Activated T-helper 1 cell treated with anti-CD3 and anti-CD28 coated beads, Interleukin-2, amount 50 U/mL, for 16 hours (primary cell): ENCODE measurements around the gene CPEB4.

ENCODE experiments used
- DNase-seq, 2 donors: peaks; one replicate each; pipeline ENCODE4 v3.0.0-alpha.2; 2020; ENCODE audit warnings: low read depth in 1 of 2, low spot score in 1 of 2

CPEB4 gene

DNA sequence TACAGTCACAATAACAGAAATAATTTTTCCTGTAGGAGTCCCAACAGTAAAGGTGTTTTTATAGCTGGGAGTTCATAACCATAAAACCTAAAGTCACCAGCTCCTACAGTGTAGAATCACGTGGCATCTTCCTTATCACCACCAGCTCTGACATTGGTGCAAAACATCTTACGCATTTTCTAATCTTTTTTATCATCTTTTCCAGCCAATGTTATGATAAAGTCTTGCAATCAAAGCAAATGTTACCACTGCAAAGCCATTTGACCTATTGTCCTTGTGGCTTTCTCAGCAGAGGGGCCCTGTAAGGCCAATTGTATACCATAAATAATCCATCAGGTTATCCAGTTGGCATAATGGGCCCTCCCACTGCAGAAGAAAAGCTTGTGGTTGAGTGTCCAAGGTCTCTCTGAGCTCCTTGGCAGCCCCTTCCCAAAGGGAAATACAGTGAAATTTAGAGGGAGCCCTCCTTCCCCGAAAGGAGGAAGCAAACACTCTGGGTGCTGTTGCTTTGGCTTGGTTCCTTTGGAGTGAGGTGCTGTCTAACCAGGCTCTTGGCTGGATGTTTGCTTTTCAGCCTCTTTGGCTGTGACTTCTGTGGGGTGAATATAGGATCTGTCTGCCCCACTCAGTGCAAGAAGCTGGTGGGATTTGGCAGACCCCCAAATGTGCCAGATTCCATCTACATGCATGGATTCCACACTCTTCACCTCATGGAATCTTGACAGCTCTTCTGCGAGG, 29.3 kb upstream of the CPEB4 start:
- DNase-seq, result no peak

DNA sequence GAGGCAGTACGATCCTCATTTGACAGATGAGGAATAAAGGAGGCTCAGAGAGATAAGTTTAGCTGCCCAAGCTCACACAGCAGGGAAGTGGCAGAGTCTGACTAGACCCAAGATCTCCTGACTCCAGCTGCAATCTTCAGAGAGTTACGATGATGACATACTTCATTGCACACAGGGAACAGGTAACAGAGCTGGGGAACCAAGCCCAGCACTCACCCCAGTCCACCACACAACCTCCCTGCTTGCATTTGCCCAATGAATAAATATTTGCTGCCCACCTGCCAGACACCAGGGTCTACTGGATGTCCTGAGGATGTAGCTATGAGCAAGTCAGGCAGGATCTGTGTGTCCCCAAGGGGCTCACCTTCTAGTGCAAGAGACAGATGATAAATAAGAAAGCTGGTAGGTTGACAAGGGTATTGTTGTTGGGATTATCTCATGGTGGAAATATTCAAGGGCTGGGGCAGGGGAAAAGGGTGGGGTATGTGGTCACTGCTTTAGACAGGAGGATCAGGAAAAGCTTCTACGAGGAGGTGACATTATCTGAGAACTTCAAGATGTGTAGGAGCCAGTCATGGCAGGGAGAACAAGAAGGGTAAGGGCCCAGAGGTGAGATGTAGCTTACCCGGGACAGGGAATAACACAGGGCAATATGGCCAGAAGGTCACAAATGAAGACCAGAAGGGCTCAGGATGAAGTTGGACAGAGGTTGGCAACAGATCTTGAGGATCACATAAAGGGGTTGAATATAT, 28.6 kb upstream of the CPEB4 start:
- DNase-seq, result no peak

DNA sequence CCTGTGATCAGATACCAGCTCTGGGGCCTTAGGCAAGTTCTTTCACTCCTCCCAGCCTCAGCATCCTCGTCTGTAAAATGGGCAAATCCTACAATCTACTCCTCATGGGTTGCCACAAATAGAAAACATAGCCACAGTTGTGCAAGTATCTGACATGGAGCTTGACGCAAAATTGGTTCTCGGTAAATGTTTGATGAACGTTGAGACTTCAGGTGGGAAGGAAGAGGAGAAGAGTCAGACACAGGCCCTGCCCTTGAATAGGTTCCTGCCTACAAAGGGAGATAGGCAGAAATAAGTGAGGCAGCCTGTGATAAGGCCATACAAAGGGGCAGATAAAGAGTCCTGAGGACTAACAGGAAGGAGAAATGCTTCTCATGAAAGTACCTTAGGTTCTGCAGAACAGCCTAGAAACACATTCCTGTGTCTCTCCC, 26.1 kb upstream of the CPEB4 start:
- no peak for DNase-seq

DNA sequence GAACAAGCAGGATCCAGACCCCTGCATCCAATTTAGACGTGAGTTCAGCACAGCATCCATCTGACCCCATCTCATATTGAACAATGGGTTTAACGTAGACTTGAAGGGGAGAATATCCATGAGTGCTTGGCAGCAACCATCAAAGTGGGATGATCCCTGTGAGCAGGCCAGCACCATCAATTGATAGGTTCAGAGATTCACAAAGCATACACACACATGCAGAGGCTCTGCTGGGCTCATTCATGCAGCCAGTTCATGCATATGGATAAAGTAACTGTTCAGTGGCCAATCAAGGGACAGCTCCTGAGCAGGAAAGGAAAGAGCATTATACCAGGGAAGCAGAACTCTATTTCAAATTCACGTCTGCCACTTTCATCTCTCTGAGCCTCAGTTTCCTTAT, 24.8 kb upstream of the CPEB4 start:
- no peak for DNase-seq

DNA sequence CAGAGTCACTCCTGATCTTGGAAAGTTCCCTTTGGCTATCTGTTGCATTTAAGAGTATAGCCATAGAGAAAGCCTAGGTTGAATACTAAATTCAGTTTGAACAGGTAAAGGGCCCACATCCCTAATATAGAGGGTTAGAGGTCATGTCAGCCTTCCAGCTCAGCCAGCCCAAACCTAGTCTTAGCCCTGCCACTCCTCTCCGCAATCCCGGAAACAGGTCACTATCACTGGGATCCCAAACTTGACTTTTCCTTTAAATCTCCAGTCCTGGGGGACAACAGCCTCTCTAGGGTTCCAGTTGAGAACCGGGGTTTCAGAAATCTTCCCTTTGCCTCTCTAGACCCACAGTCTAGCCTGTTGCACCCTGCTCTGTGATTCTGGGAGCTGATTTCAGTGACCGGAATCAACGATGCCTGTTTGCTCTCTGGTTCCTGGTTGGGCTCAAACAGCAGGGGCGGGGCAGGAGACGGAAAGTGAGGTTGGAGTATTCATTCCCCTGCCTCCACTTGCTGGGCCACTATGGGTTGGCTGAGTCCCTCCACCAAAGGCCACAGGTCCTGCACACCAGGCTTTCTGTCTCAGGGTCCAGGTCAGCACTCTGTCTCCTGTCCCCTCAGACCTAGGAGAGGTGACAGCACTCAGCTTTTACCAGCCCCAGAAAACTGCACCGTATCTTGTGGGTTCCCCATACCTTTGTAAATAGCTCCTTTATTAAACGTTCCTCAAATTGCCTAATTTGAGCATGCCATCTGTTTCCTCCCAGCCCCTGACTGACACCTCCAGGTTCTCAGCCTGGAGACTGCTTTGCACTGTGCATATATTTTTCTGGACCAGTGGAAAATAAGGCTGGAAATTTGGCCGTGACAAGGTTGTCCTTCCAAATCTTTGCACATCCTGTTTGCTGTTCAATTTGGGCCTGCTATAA, 23.8 kb upstream of the CPEB4 start:
- DNase-seq, result no peak

DNA sequence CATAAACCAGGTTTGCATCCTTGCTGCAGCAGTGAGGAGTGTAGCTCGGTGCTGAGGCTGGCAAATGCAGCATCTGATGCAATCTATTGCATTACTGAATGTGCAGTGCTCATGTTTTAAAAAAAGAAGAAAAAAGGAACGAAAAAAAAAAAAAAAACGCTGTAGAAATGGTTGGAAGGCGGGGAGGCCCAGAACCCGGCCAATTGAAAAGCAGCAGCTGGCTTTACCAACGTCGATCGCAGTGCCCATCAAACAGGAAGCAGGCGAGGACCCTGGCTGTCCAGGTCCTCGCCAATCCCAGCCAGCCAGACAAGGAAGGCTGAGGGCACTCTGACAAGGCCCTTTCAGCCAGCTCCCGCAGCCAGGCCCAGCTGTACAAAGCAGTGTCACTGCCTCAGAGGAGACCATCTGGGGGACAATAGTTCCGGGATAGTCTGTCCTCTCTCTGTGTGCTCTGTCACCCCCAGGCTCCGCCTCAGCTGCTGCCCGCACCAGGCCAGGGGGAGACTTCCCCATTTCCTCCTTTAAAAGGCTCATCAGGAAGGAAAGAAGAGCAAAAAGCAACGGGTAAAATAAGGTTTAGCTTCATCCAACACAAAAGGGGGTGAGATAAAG, 21.8 kb upstream of the CPEB4 start:
- DNase-seq, result no peak

DNA sequence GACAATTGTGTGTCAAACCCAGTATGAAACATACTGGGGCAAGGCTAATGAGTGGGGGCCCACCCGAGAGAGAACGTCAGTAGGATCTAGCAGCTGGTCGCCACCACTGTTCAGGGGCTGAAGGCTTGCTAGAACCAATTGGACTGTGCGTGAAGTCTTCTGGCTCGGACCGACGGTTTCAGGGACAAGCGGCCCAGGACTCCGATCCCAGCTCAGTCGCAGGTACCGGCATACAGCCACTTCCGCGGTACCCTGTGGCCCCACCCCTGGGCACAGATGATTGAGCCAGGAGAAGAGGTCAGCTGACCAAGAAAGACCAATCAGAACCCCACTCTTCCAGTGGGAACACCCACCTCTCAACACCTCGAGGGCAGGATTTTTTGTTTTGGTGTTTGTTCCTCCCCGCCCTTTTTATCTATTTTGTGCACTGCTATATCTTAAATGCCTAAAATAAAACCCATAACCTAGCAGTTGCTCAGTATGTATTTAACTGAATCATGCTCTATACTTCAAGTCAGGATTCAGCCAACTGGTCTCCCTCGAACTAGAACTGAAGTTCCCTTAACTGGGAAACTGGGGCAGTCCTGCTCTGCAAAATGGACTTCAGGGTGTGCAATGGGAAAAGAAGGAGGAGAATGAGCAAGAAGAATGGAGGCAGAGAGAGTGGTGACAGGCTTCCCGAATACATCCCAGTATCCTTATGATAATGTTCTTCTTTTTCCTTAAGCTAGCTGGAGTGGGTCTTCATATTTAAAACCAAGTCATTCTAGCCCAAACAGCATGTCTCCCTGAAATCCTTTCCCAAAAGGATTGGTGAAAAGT, 21.1 kb upstream of the CPEB4 start:
- DNase-seq, result no peak

DNA sequence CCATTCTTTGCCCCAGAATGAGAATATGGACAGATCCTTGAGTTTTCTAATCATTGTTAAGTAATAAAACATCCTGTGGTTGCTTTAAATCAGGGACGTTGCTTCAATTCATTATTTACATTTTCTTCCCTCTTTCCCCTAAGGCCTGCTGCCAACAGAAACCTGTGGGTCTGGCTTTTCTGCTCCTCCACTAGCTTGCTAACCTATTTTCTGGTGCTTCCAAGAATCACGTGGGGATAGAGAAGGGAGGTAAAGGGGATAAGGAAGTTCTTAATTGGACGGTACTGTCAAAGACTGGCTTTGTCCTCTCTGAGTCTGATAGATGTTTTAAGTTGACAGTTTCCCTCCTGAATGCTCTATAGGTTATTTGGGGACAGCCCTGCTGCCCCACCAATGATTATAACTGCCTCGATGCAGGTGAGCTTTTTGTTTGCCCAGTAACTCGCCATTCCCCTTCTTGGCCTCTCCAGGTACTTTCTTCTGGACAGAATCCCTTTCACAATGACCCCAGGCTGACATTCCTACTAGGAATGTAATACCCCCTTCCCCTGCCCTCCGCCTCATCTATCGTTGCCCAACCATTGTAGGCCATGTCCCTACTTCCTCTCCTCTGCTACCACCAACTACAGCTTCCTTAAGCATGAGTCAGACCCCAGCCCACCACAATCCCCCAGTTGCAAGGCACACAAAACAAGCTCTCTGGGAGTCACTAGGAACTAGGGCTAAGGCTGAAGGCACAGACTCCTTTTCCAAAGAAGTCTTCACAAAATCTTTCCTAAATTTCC, 19.9 kb upstream of the CPEB4 start:
- no peak for DNase-seq

DNA sequence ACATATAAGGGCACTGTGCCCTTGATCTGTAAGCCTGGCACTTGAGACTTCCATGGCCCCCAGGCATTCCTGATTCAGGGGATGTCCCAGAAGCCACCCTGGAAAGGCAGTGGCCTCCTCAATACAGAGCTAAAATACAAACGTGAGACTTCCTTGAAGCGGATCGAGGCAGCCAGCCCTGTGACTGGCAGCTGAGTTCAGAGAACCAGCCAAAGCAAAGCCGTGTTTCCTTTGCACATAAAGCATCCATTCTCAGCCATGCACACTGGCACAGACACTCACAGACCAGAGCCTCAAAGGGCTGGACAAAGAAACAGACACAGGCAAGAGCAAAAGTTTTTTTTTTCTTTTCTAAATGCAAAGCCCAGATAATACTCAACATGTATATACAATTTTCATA, 18.8 kb upstream of the CPEB4 start:
- no peak for DNase-seq

DNA sequence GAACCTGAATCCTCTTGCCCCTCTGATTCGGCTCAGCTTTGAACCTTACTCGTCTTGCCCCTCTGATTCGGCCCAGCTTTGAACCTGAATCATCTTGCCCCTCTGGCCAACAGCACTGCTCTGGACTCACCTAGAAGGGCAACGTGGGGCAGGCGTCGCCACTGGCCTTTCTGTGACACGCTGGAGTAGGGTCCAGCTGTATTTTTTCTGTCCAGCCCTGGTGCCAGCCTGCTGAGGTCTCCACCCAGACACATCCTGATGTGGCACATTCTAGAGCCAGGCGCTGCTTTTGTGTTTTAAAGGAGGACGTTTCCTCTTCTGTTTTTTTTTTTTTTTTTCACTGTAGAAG, 15.2 kb upstream of the CPEB4 start:
- no peak for DNase-seq

DNA sequence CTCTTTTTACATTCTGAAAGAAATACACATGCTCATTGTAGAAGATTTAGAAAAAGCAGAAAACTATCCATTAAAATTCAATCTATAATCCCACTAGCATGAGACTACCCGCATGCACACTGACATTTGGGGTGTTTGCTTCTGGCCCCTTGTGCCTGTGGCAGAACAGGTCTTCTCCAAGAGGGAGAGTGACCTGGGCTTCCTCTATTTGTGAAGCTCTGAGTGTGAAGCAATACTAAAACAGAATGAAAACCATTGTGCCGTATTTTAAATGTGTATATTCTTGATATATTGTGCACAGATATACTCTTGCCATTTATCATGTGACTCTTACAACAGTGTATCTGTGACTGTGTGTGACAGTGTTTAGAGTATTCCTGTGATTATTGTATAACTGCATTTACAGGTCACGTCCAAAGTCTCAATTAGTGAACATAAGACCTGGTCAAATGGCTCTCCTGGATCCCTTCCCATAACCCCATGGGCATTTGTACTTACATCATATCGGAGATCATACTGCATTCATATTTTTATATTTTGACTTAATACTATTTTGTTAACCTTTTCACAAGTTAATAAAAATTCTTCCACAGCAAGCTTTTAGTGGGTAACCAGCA, 14.7 kb upstream of the CPEB4 start:
- DNase-seq, result no peak

DNA sequence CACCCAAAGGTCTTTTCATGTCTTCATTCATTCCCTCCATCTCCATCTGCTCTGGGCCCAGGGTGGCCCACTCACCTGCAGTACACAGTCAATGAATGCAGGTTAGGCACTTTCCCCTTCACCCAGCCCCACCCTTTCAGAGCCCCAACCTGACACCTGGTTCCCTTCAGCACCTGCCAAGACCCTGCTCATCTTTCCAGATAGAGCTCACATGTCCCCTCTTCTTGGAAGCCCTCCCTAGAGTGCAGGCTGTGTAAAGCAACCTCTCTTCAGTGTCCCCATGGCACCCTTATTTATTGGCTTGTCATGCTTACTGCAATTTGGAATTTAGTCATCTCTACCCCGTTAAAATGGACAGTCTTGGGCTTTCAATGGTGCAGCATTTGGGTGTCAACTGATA, 13.0 kb upstream of the CPEB4 start:
- DNase-seq, result no peak

DNA sequence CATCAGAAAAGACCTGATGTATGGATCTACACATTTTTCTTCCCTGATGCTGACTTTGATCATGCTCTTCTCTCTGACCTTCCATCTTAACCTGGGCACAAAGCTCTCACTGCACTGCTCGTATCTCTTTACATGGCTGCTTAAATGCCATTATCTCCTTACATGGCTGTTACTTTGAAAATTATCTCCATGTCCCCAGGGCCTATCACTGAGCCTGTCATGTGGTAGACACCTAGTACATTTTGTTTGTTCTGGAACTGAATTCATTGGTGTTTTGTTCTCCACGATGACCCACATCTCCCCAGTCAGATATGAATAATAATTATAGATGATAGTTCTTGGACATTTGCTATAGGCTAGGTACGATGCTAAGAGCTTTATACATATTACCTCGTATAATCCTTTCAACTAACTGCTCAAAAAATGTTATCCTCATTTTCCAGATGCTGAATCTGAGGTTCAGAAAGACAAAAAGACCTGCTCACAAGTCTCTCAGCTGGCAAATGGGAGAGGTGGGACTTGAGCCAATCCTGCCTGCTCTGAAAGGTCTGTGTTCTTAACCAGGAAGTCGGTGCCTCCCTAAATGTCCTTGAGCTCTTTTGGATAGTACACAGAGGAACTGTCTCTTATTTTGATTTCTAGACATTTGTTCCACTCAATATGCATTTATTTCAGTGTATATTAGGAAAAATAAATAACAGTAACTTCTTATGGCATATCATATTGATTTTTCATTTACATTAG, 9.8 kb upstream of the CPEB4 start:
- no peak for DNase-seq

DNA sequence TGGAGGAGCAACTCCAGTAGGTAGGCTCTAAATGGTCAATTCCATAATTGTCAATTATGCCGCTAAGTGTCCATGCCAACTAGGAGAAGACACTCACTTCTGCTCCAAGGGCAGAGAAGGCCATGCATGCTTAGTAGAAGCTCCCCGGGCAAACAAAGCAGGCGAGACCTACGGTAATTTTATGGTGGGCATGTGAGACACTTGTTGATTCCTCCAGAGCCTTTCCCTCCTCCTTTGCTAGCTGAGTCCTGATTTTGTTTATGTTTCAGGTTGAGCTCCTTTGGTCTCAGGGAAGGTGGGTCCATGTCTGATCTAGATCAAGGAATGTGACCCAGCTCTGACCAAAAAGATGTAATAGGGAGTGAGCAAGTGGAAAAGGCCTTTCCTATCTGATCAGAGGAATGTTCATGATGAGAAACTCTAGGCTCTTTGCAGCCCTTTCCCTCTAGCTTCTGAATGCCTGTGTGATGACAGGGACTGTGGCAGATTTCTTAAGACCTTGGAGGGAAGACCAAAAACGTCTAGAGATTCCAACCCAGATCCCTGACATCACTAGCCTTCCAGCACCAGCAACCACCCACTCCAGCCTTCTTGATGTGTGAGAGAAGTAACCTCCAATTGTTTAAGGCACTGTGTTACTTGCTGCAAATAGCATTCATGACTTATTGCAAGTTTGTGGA, 7.7 kb upstream of the CPEB4 start:
- no peak for DNase-seq

DNA sequence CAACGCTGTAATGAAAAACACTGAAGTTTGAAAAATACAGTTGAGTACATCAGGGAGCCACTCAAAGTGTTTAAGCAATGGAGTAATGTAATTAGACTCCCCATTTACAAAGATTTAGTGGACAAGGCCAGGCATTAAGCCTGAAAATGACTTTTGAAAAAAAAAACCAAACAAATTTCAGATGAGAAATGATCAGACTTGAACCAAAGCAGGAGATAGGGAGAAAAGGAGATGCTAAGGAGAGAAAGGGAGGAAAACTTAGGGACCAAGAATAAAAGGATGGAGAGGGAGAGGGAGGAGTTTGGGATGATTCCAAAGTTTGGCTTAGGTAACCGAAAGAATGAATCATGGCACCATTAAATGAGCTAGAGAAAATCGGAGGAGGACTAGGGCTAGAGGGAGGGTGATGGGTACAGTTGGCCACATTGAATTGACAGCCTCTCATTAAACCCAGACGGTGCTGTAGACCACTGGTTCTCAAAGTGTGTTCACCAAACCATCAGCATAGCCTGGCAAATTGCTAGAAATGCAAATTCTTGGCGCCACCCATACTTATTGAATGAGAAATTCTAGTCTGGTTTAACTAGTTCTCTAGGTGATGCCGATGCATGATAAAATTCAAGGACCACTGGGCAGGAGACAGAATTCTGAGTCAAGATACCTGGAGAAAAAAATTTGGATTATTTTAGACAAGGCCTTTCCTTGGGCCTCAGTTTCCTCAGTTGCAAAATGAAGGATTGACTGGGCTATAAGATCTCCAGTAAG, 6.2 kb upstream of the CPEB4 start:
- no peak for DNase-seq

DNA sequence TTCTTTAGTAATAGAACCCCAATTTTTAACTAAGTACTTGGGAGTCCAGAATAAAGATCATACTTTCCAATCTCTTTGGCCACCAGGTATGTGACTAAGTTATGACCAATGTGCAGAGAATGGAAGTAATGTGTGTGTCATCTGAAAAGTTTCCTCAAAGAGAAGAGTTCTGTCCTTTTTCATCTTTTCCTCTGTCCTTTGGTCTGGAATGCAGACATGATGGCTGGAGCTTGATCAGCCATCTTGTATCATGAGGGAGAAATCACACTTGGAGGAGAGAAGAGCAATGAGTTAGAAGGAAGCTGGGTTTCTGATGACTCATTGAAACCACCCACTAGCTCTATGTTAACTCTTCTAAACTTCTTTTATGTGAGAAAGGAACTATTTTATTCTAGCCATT, 5.5 kb upstream of the CPEB4 start:
- DNase-seq, result no peak

DNA sequence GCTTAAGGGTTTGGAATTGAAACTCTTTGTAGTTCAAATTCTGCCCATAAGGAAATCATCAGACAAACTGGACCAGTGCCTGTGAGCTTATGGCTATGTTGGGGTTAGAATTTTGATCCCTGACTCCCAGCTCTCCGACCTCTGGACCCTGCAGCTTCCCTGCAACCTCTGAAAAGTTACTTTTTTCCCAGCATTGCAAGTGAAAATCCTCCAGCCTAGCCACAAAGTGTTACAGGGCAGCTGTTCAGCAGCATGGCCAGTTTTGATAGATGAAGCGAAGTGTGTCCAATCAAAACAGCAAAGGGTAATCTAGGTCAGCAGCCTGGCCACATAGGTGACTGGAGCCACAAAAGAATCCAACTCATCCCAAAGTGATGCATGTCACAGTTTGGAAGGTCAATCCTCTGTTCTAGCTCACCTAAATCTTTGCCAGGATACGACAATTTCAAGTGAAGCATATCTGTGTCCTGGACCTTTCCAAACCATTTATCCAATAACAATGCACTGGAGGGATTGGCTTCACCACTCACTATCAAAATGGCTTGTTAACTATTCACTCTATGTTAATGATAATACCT, 4.7 kb upstream of the CPEB4 start:
- no peak for DNase-seq
